Common myeloid progenitor, CD34-positive (primary cell): ENCODE measurements around the gene CLNK.
"Not testable (repeated sequence)": the region's sequence is repeated elsewhere in the genome, so short reads cannot be mapped to it uniquely, and the experiment has no call there.

Source experiments
- CTCF ChIA-PET: fragments of 350-600 bp; sonication (Branson Sonifier 250); formaldehyde crosslinking; loops from one replicate; lab custom pipeline; 2021; ENCODE audit warnings: antibody characterized with exemption; lab: Charles Lee
- POLR2A ChIA-PET: fragments of 350-600 bp; sonication (Branson Sonifier 250); formaldehyde crosslinking; loops from one replicate; lab custom pipeline; 2021; ENCODE audit warnings: antibody characterized with exemption; lab: Charles Lee
- DNase-seq, 3 donors: peaks; one replicate each; pipeline versions ENCODE4 v3.0.0 to v3.0.0-alpha.2; 2013
- H3K27ac ChIP-seq, 2 experiments: 1 replicate in 1 of 2; 2 replicates in 1 of 2; pipeline ENCODE4 v1.7.0; 2013; ENCODE audit warnings: inconsistent platforms in 2 of 2, low read length in 2 of 2, mild to moderate bottlenecking in 2 of 2, low read depth in 1 of 2, moderate library complexity in 1 of 2; ENCODE audit not compliant: severe bottlenecking in 2 of 2, insufficient read depth in 1 of 2, poor library complexity in 1 of 2
- H3K27me3 ChIP-seq, 5 experiments: replicated peaks in 2 of 5; 1 replicate in 3 of 5; 2 replicates in 2 of 5; pipeline versions ENCODE4 v1.6.1 to v1.7.0; 2013; ENCODE audit warnings: low read length in 4 of 5, mild to moderate bottlenecking in 2 of 5, moderate library complexity in 2 of 5, inconsistent platforms in 1 of 5; ENCODE audit not compliant: insufficient read depth in 5 of 5, control insufficient read depth in 4 of 5
- H3K36me3 ChIP-seq, 4 experiments: 1 replicate in 2 of 4; 2 replicates in 2 of 4; pipeline versions ENCODE4 v1.6.1 to v1.7.0; 2013; ENCODE audit warnings: low read length in 3 of 4, control low read depth in 1 of 4, mild to moderate bottlenecking in 1 of 4; ENCODE audit not compliant: control insufficient read depth in 4 of 4, insufficient read depth in 4 of 4
- H3K4me1 ChIP-seq, 4 experiments: 1 replicate in 3 of 4; 2 replicates in 1 of 4; pipeline versions ENCODE4 v1.6.1 to v1.7.1; 2013; ENCODE audit warnings: low read length in 3 of 4, mild to moderate bottlenecking in 3 of 4, control low read depth in 1 of 4, inconsistent platforms in 1 of 4, moderate library complexity in 1 of 4; ENCODE audit not compliant: control insufficient read depth in 4 of 4, insufficient read depth in 4 of 4; ENCODE audit errors: control extremely low read depth in 1 of 4
- H3K4me3 ChIP-seq, 7 experiments: 1 replicate in 4 of 7; 2 replicates in 3 of 7; pipeline versions ENCODE4 v1.5.1 to v1.7.0; 2013; ENCODE audit warnings: mild to moderate bottlenecking in 7 of 7, low read length in 6 of 7, moderate library complexity in 6 of 7, inconsistent platforms in 2 of 7, low read depth in 2 of 7, control low read depth in 1 of 7; ENCODE audit not compliant: insufficient read depth in 4 of 7, control insufficient read depth in 1 of 7; ENCODE audit errors: extremely low read depth in 1 of 7
- H3K9me3 ChIP-seq, 5 experiments: 1 replicate in 4 of 5; 2 replicates in 1 of 5; pipeline versions ENCODE4 v1.6.1 to v1.7.1; 2013; ENCODE audit warnings: low read length in 4 of 5, mild to moderate bottlenecking in 2 of 5, inconsistent platforms in 1 of 5, low read depth in 1 of 5, moderate library complexity in 1 of 5; ENCODE audit not compliant: control insufficient read depth in 4 of 5, insufficient read depth in 2 of 5; ENCODE audit errors: control extremely low read depth in 1 of 5
- WGBS: methylation state at CpG from one replicate; pipeline ENCODE4 v1.1.5; 2013; ENCODE audit not compliant: insufficient coverage; 5-methylcytosine and 5-hydroxymethylcytosine counted together

The CLNK gene

GRCh38 chr4:10576236-10576635 is 108.3 kb downstream of the CLNK start:
- H3K4me1 ChIP-seq = peaks cover 0 to 10% (median 4%) of the 10 kb centered on the region in 4 experiments
- H3K36me3 ChIP-seq = no peaks in the 10 kb centered on the region
- CTCF ChIA-PET = interaction anchor here (1.0 to 1.5 kb wide), 3 partner anchors 10 to 64 kb away, joined by 3 to 4 read pairs (median 4); no protein-coding TSS in a partner anchor
- POLR2A ChIA-PET = no interaction called here
- 94% methylated on average over 3 of the region's 4 CpGs for WGBS
- no peak for DNase-seq
- H3K4me3 ChIP-seq = no peak overlapping the region
- no peaks in the 10 kb centered on the region for H3K9me3 ChIP-seq
- no peak overlapping the region for H3K27ac ChIP-seq
- H3K27me3 ChIP-seq = no peaks in the 10 kb centered on the region

- WGBS = 98% methylated on average over 4 of the region's 7 CpGs
- CTCF ChIA-PET = no interaction called here
Measured at GRCh38 chr4:10575414-10575813, 109.2 kb downstream of the CLNK start.

GRCh38 chr4:10574553-10574952 is 110.0 kb downstream of the CLNK start:
- POLR2A ChIA-PET, H3K36me3 ChIP-seq, H3K4me3 ChIP-seq, H3K27me3 ChIP-seq, H3K4me1 ChIP-seq, CTCF ChIA-PET, H3K9me3 ChIP-seq, H3K27ac ChIP-seq, DNase-seq: not testable (repeated sequence)
- 89% methylated on average over 4 of the region's 8 CpGs for WGBS

More at GRCh38 chr4:10575414-10575813, 109.2 kb downstream of the CLNK start:
- DNase-seq = no peak
- Histone ChIP-seq H3K9me3 (no peaks in the 10 kb centered on the region), H3K4me1 (peaks cover 0 to 10% (median 4%) of the 10 kb centered on the region in 4 experiments), H3K4me3 (no peak overlapping the region), H3K27me3 (no peaks in the 10 kb centered on the region), H3K27ac (no peak overlapping the region), H3K36me3 (no peaks in the 10 kb centered on the region)
- POLR2A ChIA-PET = no interaction called here

GRCh38 chr4:10571909-10572308 is 112.7 kb downstream of the CLNK start:
- peaks cover 0 to 7% (median 0%) of the 10 kb centered on the region in 5 experiments for H3K9me3 ChIP-seq
- ChIA-PET POLR2A (no interaction called here), CTCF (interaction anchor here (1.1 to 1.7 kb wide), 3 partner anchors 9 to 17 kb away, joined by 3 to 5 read pairs (median 4); no protein-coding TSS in a partner anchor)
- H3K27ac ChIP-seq = no peak overlapping the region
- H3K4me1 ChIP-seq = peaks cover 0 to 3% (median under 1%) of the 10 kb centered on the region in 4 experiments
- no peaks in the 10 kb centered on the region for H3K27me3 ChIP-seq
- DNase-seq = no peak
- WGBS = 86% methylated on average over 1 of the region's 2 CpGs
- no peak overlapping the region for H3K4me3 ChIP-seq
- no peaks in the 10 kb centered on the region for H3K36me3 ChIP-seq

GRCh38 chr4:10569491-10569890 is 115.1 kb downstream of the CLNK start:
- Histone ChIP-seq H3K27me3 (no peaks in the 10 kb centered on the region), H3K36me3 (no peaks in the 10 kb centered on the region), H3K4me1 (no peaks in the 10 kb centered on the region), H3K9me3 (peaks cover 0 to 7% (median 0%) of the 10 kb centered on the region in 5 experiments), H3K4me3 (no peak overlapping the region), H3K27ac (no peak overlapping the region)
- ChIA-PET CTCF (no interaction called here), POLR2A (no interaction called here)
- no peak for DNase-seq
- 100% methylated on average over 2 of the region's 2 CpGs for WGBS

- CTCF ChIA-PET = no interaction called here
Measured at GRCh38 chr4:10567766-10568165, 116.8 kb downstream of the CLNK start.

GRCh38 chr4:10565166-10565780 is 119.3 kb downstream of the CLNK start:
- DNase-seq = peak in 2 of 3 donors; percentile 17 to 22
- ChIA-PET POLR2A (no interaction called here), CTCF (interaction anchor here (1.1 to 2.0 kb wide), 3 partner anchors 10 to 16 kb away, joined by 4 to 6 read pairs (median 5); no protein-coding TSS in a partner anchor)
- Histone ChIP-seq H3K4me3 (no peak overlapping the region), H3K27me3 (no peaks in the 10 kb centered on the region), H3K9me3 (peaks cover 0 to 7% (median 0%) of the 10 kb centered on the region in 5 experiments), H3K36me3 (peaks cover 0 to 2% (median 0%) of the 10 kb centered on the region in 4 experiments), H3K27ac (no peak overlapping the region), H3K4me1 (no peaks in the 10 kb centered on the region)
- 94% methylated on average over 4 of the region's 5 CpGs for WGBS

More at GRCh38 chr4:10567766-10568165, 116.8 kb downstream of the CLNK start:
- Histone ChIP-seq H3K36me3 (peaks cover 0 to 2% (median 0%) of the 10 kb centered on the region in 4 experiments), H3K4me1 (no peaks in the 10 kb centered on the region), H3K4me3 (no peak overlapping the region), H3K27me3 (no peaks in the 10 kb centered on the region), H3K27ac (no peak overlapping the region), H3K9me3 (peaks cover 0 to 7% (median 0%) of the 10 kb centered on the region in 5 experiments)
- POLR2A ChIA-PET = no interaction called here
- no peak for DNase-seq
